Hepatocyte (in vitro differentiated cells): Measurements from ENCODE around the gene RRP15.
A peak's percentile ranks its signal among the peaks of the same experiment; 100 is the strongest.

Experiments
- EZH2phosphoT487 ChIP-seq: fragments of 200-600 bp; sonication (generic); IDR thresholded peaks from one replicate; pipeline ENCODE4 v1.6.1; 2018; ENCODE audit warnings: antibody characterized with exemption, mild to moderate bottlenecking, low read depth, moderate library complexity; ENCODE audit not compliant: unreplicated experiment, severe bottlenecking
- TF ChIP-seq, protein P1 (sequence below): fragments of 200-600 bp; sonication (generic); IDR thresholded peaks from 2 replicates; pipeline ENCODE4 v1.5.1; 2016; ENCODE audit warnings: antibody characterized with exemption, mild to moderate bottlenecking; ENCODE audit not compliant: poor library complexity

DNA sequence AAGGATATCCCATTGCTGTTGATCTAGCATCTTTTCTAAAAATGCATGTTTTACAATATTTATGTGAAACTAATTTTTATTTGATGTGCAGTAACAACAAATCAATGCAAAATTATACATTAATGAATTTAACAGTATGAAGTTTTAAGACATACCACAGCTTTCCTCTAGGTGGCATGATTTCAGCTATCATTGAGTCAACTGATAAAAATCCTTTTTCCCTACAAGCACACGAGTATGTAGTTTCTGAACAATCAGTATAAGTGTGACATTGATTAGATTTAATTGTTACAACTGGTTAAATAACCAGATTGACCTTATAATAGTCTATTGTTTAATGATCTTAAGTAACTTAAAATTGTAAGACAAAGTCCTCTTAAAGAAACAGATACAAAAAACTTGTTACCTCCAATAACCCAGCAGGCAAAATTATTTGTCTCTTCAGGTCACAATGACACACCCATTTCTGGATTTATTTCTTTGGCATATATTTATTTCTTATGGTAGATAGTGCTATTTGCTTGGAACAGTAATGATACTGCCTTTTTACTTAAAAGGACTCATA lies 54.3 kb downstream of the RRP15 start:
- TF ChIP-seq, protein P1, sequence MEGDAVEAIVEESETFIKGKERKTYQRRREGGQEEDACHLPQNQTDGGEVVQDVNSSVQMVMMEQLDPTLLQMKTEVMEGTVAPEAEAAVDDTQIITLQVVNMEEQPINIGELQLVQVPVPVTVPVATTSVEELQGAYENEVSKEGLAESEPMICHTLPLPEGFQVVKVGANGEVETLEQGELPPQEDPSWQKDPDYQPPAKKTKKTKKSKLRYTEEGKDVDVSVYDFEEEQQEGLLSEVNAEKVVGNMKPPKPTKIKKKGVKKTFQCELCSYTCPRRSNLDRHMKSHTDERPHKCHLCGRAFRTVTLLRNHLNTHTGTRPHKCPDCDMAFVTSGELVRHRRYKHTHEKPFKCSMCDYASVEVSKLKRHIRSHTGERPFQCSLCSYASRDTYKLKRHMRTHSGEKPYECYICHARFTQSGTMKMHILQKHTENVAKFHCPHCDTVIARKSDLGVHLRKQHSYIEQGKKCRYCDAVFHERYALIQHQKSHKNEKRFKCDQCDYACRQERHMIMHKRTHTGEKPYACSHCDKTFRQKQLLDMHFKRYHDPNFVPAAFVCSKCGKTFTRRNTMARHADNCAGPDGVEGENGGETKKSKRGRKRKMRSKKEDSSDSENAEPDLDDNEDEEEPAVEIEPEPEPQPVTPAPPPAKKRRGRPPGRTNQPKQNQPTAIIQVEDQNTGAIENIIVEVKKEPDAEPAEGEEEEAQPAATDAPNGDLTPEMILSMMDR, result peak; percentile 79
- TF ChIP-seq EZH2phosphoT487, result no peak
